Neuron (in vitro differentiated cells): ENCODE results near the gene GFPT2.
"Not testable (repeated sequence)": the region's sequence is repeated elsewhere in the genome, so short reads cannot be mapped to it uniquely, and the experiment has no call there.

ENCODE experiments used
- H2AFZ ChIP-seq: one replicate; pipeline ENCODE4 v1.6.1; 2013; ENCODE audit warnings: low read depth, mild to moderate bottlenecking, inconsistent platforms, low read length, moderate library complexity
- H3K27me3 ChIP-seq: one replicate; pipeline ENCODE4 v1.6.1; 2013; ENCODE audit warnings: low read length; ENCODE audit not compliant: insufficient read depth
- H3K36me3 ChIP-seq: one replicate; pipeline ENCODE4 v1.6.1; 2013; ENCODE audit warnings: low read length; ENCODE audit not compliant: insufficient read depth
- H3K4me1 ChIP-seq: one replicate; pipeline ENCODE4 v1.6.1; 2013; ENCODE audit warnings: low read length; ENCODE audit not compliant: insufficient read depth
- H3K4me3 ChIP-seq: 2 replicates; pipeline ENCODE4 v1.5.1; 2013; ENCODE audit warnings: mild to moderate bottlenecking, low read length, moderate library complexity
- H3K9me3 ChIP-seq: one replicate; pipeline ENCODE4 v1.6.1; 2013; ENCODE audit warnings: low read length

GFPT2 gene

GRCh38 chr5:180313677-180314505 lies 39.2 kb downstream of the GFPT2 start:
- Histone ChIP-seq H2AFZ (no peak overlapping the region), H3K27me3 (no peaks in the 10 kb centered on the region), H3K4me3 (no peak overlapping the region)

GRCh38 chr5:180311216-180311615 lies 41.9 kb downstream of the GFPT2 start:
- Histone ChIP-seq H3K36me3 (peaks cover 3% of the 10 kb centered on the region), H3K27me3 (no peaks in the 10 kb centered on the region), H3K4me1 (no peaks in the 10 kb centered on the region), H3K9me3 (peaks cover 2% of the 10 kb centered on the region), H2AFZ (no peak overlapping the region), H3K4me3 (no peak overlapping the region)

More at GRCh38 chr5:180313677-180314505, 39.2 kb downstream of the GFPT2 start:
- Histone ChIP-seq H3K36me3 (peaks cover 11% of the 10 kb centered on the region), H3K4me1 (no peaks in the 10 kb centered on the region), H3K9me3 (peaks cover 7% of the 10 kb centered on the region)

- H3K36me3 ChIP-seq, result peaks cover 16% of the 10 kb centered on the region
- H3K4me1 ChIP-seq, result no peaks in the 10 kb centered on the region
- H3K27me3 ChIP-seq, result no peaks in the 10 kb centered on the region
- no peak overlapping the region for H2AFZ ChIP-seq
- no peak overlapping the region for H3K4me3 ChIP-seq
- H3K9me3 ChIP-seq, result peaks cover 8% of the 10 kb centered on the region
These were observed 46.3 kb downstream of the GFPT2 start for GRCh38 chr5:180306796-180307195.

- Histone ChIP-seq H3K4me1 (no peaks in the 10 kb centered on the region), H3K4me3 (no peak overlapping the region), H3K36me3 (peaks cover 15% of the 10 kb centered on the region), H3K27me3 (no peaks in the 10 kb centered on the region), H3K9me3 (peaks cover 8% of the 10 kb centered on the region), H2AFZ (no peak overlapping the region)
These were observed 47.7 kb downstream of the GFPT2 start for GRCh38 chr5:180305481-180305880.

- Histone ChIP-seq H3K36me3 (peaks cover 15% of the 10 kb centered on the region), H3K4me1 (no peaks in the 10 kb centered on the region), H3K9me3 (peaks cover 8% of the 10 kb centered on the region), H3K27me3 (no peaks in the 10 kb centered on the region), H2AFZ (no peak overlapping the region), H3K4me3 (no peak overlapping the region)
These were observed 48.4 kb downstream of the GFPT2 start for GRCh38 chr5:180304431-180305375.

GRCh38 chr5:180304016-180304292 lies 49.2 kb downstream of the GFPT2 start:
- peaks cover 8% of the 10 kb centered on the region for H3K9me3 ChIP-seq
- H3K4me3 ChIP-seq, result no peak overlapping the region
- H3K4me1 ChIP-seq, result no peaks in the 10 kb centered on the region
- H2AFZ ChIP-seq, result no peak overlapping the region
- H3K27me3 ChIP-seq, result no peaks in the 10 kb centered on the region
- H3K36me3 ChIP-seq, result peaks cover 15% of the 10 kb centered on the region

- Histone ChIP-seq H3K4me3 (no peak overlapping the region), H3K27me3 (no peaks in the 10 kb centered on the region), H3K4me1 (no peaks in the 10 kb centered on the region), H3K36me3 (peaks cover 15% of the 10 kb centered on the region), H2AFZ (no peak overlapping the region), H3K9me3 (peaks cover 8% of the 10 kb centered on the region)
These were observed 49.7 kb downstream of the GFPT2 start for GRCh38 chr5:180303226-180304015.

GRCh38 chr5:180302256-180302655 lies 50.9 kb downstream of the GFPT2 start:
- no peaks in the 10 kb centered on the region for H3K27me3 ChIP-seq
- no peak overlapping the region for H2AFZ ChIP-seq
- no peaks in the 10 kb centered on the region for H3K4me1 ChIP-seq
- no peak overlapping the region for H3K4me3 ChIP-seq
- H3K36me3 ChIP-seq, result peaks cover 15% of the 10 kb centered on the region
- peaks cover 8% of the 10 kb centered on the region for H3K9me3 ChIP-seq

- no peak overlapping the region for H2AFZ ChIP-seq
- peaks cover 8% of the 10 kb centered on the region for H3K9me3 ChIP-seq
- no peaks in the 10 kb centered on the region for H3K4me1 ChIP-seq
- peaks cover 15% of the 10 kb centered on the region for H3K36me3 ChIP-seq
- H3K27me3 ChIP-seq, result no peaks in the 10 kb centered on the region
- no peak overlapping the region for H3K4me3 ChIP-seq
These were observed 51.9 kb downstream of the GFPT2 start for GRCh38 chr5:180301253-180301652.

GRCh38 chr5:180299526-180299925 lies 53.6 kb downstream of the GFPT2 start:
- no peaks in the 10 kb centered on the region for H3K27me3 ChIP-seq
- no peaks in the 10 kb centered on the region for H3K4me1 ChIP-seq
- peaks cover 8% of the 10 kb centered on the region for H3K9me3 ChIP-seq
- peaks cover 15% of the 10 kb centered on the region for H3K36me3 ChIP-seq
- H2AFZ ChIP-seq, result no peak overlapping the region
- no peak overlapping the region for H3K4me3 ChIP-seq

- not testable (repeated sequence) for H3K4me1 ChIP-seq, H2AFZ ChIP-seq, H3K27me3 ChIP-seq, H3K9me3 ChIP-seq, H3K4me3 ChIP-seq
- H3K36me3 ChIP-seq, result peaks cover 10% of the 10 kb centered on the region
These were observed 54.1 kb downstream of the GFPT2 start for GRCh38 chr5:180299014-180299413.

GRCh38 chr5:180297587-180298282 lies 55.4 kb downstream of the GFPT2 start:
- peaks cover 5% of the 10 kb centered on the region for H3K36me3 ChIP-seq
- H3K4me3 ChIP-seq, result no peak overlapping the region
- peaks cover 2% of the 10 kb centered on the region for H3K9me3 ChIP-seq
- H3K27me3 ChIP-seq, result no peaks in the 10 kb centered on the region
- H2AFZ ChIP-seq, result no peak overlapping the region
- no peaks in the 10 kb centered on the region for H3K4me1 ChIP-seq
